Ecto neural progenitor cell (in vitro differentiated cells): ENCODE results near the gene PCDH9.

Experiments
- DNase-seq: peaks from one replicate; pipeline ENCODE4 v3.0.0-alpha.2; 2018; ENCODE audit warnings: low spot score

The PCDH9 gene, protein sequence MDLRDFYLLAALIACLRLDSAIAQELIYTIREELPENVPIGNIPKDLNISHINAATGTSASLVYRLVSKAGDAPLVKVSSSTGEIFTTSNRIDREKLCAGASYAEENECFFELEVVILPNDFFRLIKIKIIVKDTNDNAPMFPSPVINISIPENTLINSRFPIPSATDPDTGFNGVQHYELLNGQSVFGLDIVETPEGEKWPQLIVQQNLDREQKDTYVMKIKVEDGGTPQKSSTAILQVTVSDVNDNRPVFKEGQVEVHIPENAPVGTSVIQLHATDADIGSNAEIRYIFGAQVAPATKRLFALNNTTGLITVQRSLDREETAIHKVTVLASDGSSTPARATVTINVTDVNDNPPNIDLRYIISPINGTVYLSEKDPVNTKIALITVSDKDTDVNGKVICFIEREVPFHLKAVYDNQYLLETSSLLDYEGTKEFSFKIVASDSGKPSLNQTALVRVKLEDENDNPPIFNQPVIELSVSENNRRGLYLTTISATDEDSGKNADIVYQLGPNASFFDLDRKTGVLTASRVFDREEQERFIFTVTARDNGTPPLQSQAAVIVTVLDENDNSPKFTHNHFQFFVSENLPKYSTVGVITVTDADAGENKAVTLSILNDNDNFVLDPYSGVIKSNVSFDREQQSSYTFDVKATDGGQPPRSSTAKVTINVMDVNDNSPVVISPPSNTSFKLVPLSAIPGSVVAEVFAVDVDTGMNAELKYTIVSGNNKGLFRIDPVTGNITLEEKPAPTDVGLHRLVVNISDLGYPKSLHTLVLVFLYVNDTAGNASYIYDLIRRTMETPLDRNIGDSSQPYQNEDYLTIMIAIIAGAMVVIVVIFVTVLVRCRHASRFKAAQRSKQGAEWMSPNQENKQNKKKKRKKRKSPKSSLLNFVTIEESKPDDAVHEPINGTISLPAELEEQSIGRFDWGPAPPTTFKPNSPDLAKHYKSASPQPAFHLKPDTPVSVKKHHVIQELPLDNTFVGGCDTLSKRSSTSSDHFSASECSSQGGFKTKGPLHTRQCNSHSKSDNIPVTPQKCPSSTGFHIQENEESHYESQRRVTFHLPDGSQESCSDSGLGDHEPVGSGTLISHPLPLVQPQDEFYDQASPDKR (N-terminal part only)

DNA sequence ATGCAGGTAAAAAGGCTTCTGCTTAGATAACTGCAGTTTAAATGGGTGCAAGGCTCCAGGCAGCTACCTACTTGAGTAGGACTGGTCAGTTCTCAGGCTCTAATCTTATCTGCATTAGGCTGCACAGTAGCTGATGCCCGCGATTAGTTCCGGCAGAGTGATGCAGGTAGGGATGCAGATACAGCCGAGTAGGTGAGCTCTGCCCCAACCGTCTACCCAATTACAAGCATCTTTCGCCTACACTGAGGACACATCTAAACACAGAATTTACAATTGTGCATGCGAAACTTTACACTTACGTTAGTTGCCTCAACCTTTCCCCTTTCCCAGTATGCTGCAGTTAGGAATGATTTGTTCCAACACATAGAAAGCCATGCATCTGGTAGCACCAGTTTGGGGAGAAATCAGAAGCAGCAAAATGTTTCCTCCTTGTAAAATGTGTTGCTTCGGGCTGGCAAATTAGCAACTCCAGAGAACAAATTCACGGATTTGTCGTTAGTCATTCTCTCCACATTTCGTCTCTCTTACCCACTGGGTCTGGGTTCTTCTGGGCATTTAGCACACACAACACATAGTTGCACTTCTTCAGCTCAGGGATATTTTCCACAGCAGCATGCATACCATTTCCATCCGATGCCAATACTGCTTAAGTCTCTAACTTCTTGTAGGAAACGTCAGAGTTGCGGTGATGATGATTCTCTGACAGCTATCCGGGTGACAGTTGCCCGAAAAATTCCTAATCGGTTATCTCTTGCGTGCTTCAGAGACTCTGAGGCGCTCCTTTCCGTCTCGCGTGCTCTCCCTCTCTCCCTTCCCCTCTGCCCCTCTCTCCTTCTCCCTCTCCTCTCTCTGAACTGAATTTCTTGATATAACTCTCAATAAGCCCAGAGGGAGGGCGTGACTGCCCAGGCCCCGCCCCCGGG lies at the start of gene PCDH9:
Gene PCDH9 (minus strand): TSS at position 856 of the 923 bp plus-strand sequence. CDS start 1,896 bp downstream, outside the sequence.
- DNase-seq: peak; percentile 50

- no peak for DNase-seq
Measured at GRCh38 chr13:67278235-67278634, 48.1 kb upstream of the PCDH9 start.

DNA sequence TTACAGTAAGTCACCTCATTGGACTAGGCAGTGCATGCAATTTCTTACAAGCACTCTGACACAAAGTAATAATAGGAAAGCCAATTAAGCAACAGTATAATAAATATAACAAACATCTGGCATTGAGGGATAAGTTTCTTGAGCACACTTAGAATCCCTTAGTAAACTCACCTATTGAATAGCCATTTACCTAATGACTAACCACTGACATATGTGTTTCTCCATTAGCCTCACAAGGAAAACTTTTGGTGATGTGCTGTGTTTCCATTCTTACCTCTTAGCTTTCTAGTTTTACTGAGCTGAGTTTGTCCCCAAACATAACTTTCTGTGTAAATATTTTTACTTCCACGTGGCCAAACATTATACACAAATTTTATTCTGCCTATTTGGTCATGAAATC lies 47.4 kb upstream of the PCDH9 start:
- no peak for DNase-seq

DNA sequence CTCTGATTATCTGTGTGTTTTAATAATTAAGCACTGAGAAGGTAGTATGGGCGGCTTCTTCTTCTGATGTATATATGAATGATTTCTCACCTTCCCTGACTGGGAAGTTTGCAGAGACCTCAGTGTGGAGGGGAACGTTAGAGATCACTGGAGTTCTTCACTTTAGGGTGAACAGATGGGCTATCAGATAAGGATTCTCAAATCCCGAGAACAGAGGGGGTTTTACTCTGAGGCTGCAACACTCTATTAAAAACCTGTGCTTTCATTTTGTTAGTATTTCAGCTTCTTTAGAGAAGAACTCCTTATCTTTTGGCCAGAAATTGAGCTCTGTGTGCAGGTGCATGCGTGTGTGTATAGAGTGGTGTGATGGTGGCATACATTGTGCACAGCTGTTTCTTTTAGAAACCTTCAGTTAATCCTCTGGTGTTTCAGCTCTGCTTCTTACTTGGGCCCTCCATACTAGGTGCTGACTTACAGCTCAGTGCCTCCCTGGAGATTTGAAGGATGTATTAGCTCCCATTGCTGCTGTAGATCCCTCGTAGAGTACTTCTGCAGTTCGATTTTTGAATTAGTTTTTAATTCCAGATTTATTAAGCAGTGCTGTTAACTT lies 45.3 kb upstream of the PCDH9 start:
- no peak for DNase-seq

GRCh38 chr13:67273001-67273400 lies 42.9 kb upstream of the PCDH9 start:
- no peak for DNase-seq

- DNase-seq: no peak
Measured at GRCh38 chr13:67267136-67267535, 37.0 kb upstream of the PCDH9 start.

DNA sequence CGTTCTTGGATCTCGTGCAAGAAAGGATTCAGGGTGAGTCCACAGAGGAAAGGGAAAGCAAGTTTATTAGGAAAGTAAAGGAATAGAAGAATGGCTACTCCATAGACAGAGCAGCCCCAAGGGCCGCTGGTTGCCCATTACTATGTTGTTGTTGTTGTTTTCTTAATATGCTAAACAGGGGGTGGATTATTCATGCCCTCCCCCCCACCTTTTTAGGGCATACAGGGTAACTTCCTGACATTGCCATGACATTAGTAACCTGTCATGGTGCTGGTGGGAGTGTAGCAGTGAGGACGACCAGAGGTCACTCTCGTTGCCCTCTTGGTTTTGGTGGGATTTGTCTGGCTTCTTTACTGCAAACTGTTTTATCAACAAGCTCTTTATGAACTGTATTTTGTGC lies 29.1 kb upstream of the PCDH9 start:
- DNase-seq: no peak

DNA sequence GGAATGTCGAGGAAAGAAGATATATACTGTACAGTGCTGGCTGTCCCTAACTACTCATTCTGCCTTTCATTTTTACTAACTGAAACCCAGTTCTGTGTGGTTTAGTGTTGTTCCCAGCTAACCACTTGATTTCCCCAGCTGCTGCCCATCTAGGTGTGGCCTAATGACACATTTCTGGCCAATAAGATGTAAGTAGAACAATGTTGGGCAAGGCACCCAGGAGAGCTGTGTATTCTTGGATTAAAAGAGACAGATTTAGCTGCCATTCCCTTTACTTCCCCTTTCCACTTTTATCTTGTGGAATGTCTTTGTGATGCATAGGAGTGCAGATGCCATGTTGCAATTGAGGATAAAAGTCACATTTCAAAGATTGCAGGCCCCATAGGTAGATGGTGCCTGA lies 28.3 kb upstream of the PCDH9 start:
- DNase-seq: no peak

DNA sequence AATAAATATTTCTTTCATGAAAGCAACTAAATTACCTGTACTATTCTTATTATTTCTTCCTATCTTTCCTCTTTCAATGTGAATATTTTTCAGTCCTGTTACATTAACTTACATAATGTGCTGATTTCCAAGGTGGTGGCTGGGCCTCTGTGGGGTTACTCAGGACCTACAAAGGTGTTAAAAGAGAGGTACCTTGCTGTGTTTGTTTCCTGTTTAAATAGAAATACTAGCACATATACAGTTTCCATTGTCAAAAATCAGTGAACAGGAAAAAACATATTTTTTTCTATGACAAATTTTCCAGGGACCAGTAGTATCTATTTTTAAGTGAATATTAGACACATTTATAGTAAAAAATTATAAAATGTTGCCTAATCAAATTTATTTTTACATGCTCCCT lies 8.7 kb upstream of the PCDH9 start:
- no peak for DNase-seq

DNA sequence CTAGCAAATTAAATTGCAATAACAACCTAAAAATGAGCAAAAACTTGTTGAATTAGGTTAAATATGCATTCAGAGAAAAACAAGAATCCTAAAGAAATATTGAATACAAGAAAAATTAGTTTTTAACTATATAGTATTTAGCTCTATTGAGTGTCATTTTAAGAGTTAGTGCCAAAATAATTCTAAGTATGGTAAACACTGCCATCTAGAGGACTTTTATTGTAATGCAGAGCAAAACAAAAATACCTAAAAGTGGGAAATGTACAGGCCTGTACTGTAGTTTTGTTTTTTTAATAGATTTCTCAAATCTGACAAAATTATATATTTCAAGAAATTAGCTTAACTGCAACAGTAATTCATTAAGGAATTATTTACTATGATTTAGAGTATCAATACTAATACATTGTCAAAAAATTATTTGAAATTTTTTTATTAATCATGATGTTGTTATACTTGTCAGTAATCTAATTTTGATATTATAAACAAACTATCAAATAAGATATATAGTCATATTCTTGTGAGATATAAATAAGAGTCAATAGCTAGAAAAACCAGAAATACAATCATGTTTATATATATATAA lies 8.2 kb upstream of the PCDH9 start:
- DNase-seq: no peak

DNA sequence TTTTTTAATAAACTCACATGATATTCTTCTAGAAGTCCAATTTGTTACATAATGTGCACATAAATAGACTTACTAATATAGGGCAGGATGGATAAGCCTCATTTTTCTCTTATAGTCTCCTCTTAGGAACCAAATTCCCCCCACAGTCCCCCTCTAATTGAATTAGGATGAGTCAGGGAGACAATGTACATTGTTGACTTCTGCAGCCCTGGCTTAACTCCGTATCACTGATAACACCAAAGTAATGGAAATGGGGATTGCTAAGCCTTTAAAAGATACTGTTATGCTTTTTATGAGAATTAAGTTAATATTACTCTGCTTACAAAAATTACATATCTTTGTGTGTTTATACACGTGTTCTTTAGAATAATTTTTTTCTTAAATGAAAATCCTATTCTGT lies 5.1 kb upstream of the PCDH9 start:
- no peak for DNase-seq

- no peak for DNase-seq
Measured at GRCh38 chr13:67232384-67232783, 2.2 kb upstream of the PCDH9 start.

- no peak for DNase-seq
Measured at GRCh38 chr13:67231289-67232000, 1.3 kb upstream of the PCDH9 start.

DNA sequence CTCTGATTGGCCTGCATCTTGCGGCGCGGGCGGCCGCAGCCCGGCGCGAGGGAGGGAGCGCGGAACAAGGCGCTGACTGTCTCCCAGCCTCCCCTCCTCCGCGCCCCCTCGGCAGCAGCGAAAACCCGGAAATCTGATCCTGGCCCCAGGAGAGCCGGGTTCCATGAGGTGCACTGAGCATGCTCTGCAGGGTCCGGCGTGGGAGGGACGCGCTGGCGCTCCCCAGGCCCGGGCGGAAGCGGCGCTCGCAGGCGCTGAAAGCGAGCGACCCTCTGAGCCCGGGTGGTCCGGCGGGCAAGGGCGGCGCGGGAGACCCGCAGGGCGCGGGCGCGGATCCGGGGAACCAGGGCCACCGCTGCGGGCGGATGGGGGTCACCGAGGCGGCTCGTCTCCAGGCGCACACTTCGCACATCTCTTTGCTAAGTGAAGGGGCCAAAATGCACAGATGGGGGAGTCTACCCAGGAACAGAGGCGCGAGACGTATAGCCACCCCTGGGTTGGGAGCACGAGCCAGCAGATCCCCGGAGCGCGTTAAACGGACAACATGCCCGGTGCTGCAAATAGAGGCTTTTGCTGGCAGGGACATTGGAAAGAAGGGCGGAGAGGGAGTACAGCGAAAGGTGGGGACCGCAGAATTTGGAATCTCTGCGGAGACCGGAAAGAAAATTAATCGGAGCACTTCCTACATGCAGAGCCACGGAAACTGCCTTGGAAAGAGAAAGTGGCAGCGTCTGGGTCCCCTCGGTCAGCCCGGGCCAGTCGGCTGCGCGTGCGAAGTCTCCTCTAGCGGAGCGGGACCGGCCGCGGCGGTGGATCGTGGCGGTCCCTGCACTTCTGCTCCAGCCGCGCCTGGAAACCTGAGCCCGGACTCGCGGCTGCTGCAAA lies 510 bp upstream of the PCDH9 start:
- peak; percentile 96 for DNase-seq

- DNase-seq: no peak
Measured at GRCh38 chr13:67228916-67229315, 1.2 kb downstream of the PCDH9 start.

GRCh38 chr13:67228031-67228430 lies 2.1 kb downstream of the PCDH9 start:
- DNase-seq: no peak

DNA sequence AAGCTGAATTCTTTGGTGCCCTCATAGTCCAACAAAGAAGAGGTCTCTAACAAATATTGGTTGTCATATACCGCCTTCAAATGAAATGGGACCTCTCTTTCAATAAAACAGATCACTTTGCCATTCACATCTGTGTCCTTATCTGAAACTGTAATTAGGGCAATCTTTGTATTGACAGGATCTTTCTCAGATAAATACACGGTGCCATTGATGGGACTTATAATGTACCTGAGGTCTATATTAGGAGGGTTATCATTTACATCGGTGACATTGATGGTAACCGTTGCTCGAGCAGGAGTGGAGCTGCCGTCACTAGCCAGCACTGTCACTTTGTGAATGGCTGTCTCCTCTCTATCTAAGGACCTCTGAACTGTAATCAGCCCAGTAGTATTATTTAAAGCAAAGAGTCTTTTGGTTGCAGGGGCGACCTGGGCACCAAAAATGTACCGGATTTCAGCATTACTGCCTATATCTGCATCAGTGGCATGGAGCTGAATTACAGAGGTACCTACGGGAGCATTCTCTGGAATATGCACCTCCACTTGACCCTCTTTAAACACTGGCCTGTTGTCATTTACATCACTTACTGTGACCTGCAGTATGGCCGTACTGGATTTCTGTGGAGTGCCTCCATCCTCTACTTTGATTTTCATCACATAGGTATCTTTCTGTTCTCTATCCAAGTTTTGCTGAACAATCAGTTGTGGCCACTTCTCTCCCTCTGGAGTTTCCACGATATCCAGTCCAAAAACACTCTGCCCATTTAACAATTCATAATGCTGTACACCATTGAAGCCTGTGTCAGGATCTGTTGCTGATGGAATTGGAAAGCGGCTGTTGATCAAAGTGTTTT lies 2.8 kb downstream of the PCDH9 start:
- DNase-seq: no peak

DNA sequence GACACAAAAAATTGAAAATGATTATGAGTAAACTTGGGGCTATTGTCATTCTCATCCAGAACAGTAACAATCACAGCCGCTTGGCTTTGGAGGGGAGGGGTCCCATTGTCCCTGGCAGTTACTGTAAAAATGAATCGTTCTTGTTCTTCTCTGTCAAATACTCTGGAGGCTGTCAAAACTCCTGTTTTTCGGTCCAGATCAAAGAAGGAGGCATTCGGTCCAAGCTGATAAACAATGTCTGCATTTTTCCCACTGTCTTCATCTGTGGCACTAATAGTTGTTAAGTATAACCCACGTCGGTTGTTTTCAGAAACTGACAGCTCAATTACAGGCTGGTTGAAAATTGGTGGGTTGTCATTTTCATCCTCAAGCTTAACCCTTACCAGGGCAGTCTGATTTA lies 3.4 kb downstream of the PCDH9 start:
- no peak for DNase-seq
